Tibial nerve (tissue), 4 donors: ENCODE results near the gene LRGUK.

Experiments
- EP300 ChIP-seq, 2 donors: sonication (generic); formaldehyde crosslinking; IDR thresholded peaks; one replicate each; pipeline ENCODE4 v1.6.1; 2017; ENCODE audit warnings: antibody characterized with exemption in 2 of 2, mild to moderate bottlenecking in 1 of 2
- TF ChIP-seq, protein P1 (sequence below), 5 experiments: fragments of 200-600 bp in 3 of 5; fragments of 450-650 bp in 2 of 5; sonication (generic) in 3 of 5; IDR thresholded peaks; one replicate each; pipeline ENCODE4 v1.5.1; 2016 to 2019; ENCODE audit warnings: antibody characterized with exemption in 5 of 5, mild to moderate bottlenecking in 3 of 5, moderate library complexity in 2 of 5

DNA sequence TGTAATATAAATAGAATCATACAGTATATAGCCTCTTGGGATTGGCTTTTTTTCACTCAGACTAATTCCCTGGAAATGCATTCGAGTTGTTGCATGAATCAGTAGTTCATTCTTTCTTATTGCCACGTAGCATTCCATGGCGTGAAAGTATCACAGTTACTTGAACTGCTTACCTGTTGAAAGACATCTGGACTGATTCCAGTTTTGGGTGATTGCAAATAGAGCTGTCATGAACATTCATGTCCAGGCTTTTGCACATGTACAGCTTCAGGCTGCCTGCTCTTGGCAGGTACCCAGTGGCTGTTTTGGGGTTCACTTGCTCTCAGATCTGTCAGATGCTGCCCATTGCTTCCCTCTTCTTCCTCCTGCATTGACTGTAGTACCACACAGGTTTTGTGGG lies 54.9 kb downstream of the LRGUK start:
- TF ChIP-seq, protein P1, sequence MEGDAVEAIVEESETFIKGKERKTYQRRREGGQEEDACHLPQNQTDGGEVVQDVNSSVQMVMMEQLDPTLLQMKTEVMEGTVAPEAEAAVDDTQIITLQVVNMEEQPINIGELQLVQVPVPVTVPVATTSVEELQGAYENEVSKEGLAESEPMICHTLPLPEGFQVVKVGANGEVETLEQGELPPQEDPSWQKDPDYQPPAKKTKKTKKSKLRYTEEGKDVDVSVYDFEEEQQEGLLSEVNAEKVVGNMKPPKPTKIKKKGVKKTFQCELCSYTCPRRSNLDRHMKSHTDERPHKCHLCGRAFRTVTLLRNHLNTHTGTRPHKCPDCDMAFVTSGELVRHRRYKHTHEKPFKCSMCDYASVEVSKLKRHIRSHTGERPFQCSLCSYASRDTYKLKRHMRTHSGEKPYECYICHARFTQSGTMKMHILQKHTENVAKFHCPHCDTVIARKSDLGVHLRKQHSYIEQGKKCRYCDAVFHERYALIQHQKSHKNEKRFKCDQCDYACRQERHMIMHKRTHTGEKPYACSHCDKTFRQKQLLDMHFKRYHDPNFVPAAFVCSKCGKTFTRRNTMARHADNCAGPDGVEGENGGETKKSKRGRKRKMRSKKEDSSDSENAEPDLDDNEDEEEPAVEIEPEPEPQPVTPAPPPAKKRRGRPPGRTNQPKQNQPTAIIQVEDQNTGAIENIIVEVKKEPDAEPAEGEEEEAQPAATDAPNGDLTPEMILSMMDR (IDR thresholded peaks at IDR 0.05): no peak
- TF ChIP-seq EP300 (IDR thresholded peaks at IDR 0.05): no peak
